PC-3 (cell line): ENCODE data around the gene ADAMTSL2. TPM values are rescaled to one million over a fixed set of nuclear protein-coding genes. Genes with fewer than 3 reads are reported as not detected.

Experiments used
- ATAC-seq: fragments of 200-7000 bp; cut with Tn5 transposase; 2 replicates; pipeline ENCODE4 v1.9.1; 2020; ENCODE audit warnings: mild to moderate bottlenecking, moderate library complexity
- BruUV-seq: library from RNA; stranded (reverse); fragments of 400-500 nt; replicated peaks from 2 replicates; lab custom pipeline; 2021; lab: Mats Ljungman, UMichigan
- CTCF ChIA-PET: fragments of 300-600 bp; sonication (Branson Sonifier 250); formaldehyde crosslinking; loops from one replicate; lab custom pipeline; 2022; ENCODE audit warnings: antibody characterized with exemption; lab: Charles Lee
- POLR2A ChIA-PET: fragments of 300-600 bp; sonication (Branson Sonifier 250); formaldehyde crosslinking; loops from one replicate; lab custom pipeline; 2022; ENCODE audit warnings: antibody characterized with exemption; ENCODE audit not compliant: unreplicated experiment; lab: Charles Lee
- DNase-seq: peaks from one replicate; pipeline ENCODE4 v3.0.0-alpha.2; 2015
- H2AFZ ChIP-seq: fragments of 300-600 bp; sonication (generic); 2 replicates; pipeline ENCODE4 v1.6.0; 2016; ENCODE audit warnings: antibody characterized with exemption, low read length
- H3F3A ChIP-seq: fragments of 300-600 bp; sonication (generic); one replicate; pipeline ENCODE4 v1.6.0; 2017; ENCODE audit warnings: antibody characterized with exemption, low read length, control low read depth, mild to moderate bottlenecking; ENCODE audit not compliant: unreplicated experiment
- H3K27ac ChIP-seq: fragments of 300-600 bp; sonication (generic); 2 replicates; pipeline ENCODE4 v1.5.1; 2016; ENCODE audit warnings: mild to moderate bottlenecking, low read length
- H3K27me3 ChIP-seq: fragments of 300-600 bp; sonication (generic); 2 replicates; pipeline ENCODE4 v1.6.1; 2016; ENCODE audit warnings: low read length, mixed read lengths
- H3K36me3 ChIP-seq: fragments of 300-600 bp; sonication (generic); 2 replicates; pipeline ENCODE4 v1.6.1; 2016; ENCODE audit warnings: low read depth, mixed run types, low read length, mixed read lengths
- H3K4me1 ChIP-seq: fragments of 300-600 bp; sonication (generic); 2 replicates; pipeline ENCODE4 v1.5.1; 2016; ENCODE audit warnings: low read length; ENCODE audit not compliant: insufficient read depth
- H3K4me2 ChIP-seq: fragments of 300-600 bp; sonication (generic); 2 replicates; pipeline ENCODE4 v1.6.0; 2016; ENCODE audit warnings: low read length
- H3K4me3 ChIP-seq: fragments of 300-600 bp; sonication (generic); 2 replicates; pipeline ENCODE4 v1.5.1; 2016; ENCODE audit warnings: mild to moderate bottlenecking, low read length, mixed read lengths
- H3K79me2 ChIP-seq: fragments of 300-600 bp; sonication (generic); 2 replicates; pipeline ENCODE4 v1.6.1; 2017; ENCODE audit warnings: low read length, mixed read lengths
- H3K9ac ChIP-seq: fragments of 300-600 bp; sonication (generic); 2 replicates; pipeline ENCODE4 v1.6.0; 2016; ENCODE audit warnings: mild to moderate bottlenecking, low read length
- H3K9me2 ChIP-seq: fragments of 300-600 bp; sonication (generic); replicated peaks from 2 replicates; pipeline ENCODE4 v1.6.1; 2016; ENCODE audit warnings: mixed run types, low read length, mixed read lengths
- H3K9me3 ChIP-seq: fragments of 300-600 bp; sonication (generic); 2 replicates; pipeline ENCODE4 v1.6.1; 2016; ENCODE audit warnings: low read length, mixed read lengths
- H4K20me1 ChIP-seq: fragments of 300-600 bp; sonication (generic); 2 replicates; pipeline ENCODE4 v1.6.1; 2016; ENCODE audit warnings: low read length, mixed read lengths
- CTCF ChIP-seq: fragments of 300-600 bp; sonication (generic); conservative IDR thresholded peaks from 2 replicates; pipeline ENCODE4 v1.5.1; 2017; ENCODE audit warnings: antibody characterized with exemption, low read depth, mild to moderate bottlenecking, low read length
- EZH2 ChIP-seq: fragments of 300-600 bp; sonication (generic); IDR thresholded peaks from one replicate; pipeline ENCODE4 v1.6.1; 2017; ENCODE audit warnings: antibody characterized with exemption, mild to moderate bottlenecking, low read length; ENCODE audit not compliant: unreplicated experiment
- EZH2phosphoT487 ChIP-seq: fragments of 300-600 bp; sonication (generic); IDR thresholded peaks from 2 replicates; pipeline ENCODE4 v1.6.1; 2018; ENCODE audit warnings: mild to moderate bottlenecking, antibody characterized with exemption, low read length, borderline replicate concordance
- intact Hi-C: fragments of 100-400 bp; cut with micrococcal nuclease; formaldehyde crosslinking; loops from 2 replicates; pipeline ENCODE4 v1.9.0; 2023
- total RNA-seq: library from RNA; depleted of rRNA; stranded (reverse); fragments of >200 nt; gene quantifications from 2 replicates; pipeline ENCODE4 v1.2.3, GENCODE V29; 2014

ADAMTSL2 gene
- total RNA-seq, 1 experiment from 2014 or later: not detected

DNA sequence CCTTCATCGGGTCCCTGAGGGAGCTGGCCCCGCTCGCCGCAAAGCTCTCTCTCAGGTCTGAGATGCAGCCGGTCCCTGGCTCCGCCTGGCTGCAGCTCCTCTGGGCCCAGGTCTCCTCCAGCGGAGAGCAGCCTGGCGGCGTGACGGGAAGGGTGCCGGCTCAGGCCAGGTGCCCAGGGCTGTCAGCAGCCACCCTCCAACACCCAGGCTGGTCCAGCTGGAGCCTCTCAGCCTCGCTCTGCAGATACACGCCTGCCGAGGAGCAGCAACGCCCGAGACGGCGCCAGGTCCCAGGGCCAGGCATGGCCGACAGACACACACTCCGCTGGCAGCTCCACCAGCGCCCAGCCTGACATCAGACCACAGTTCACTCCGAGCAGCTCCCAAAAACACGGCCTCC is 49.1 kb downstream of the ADAMTSL2 start:
- no peak for TF ChIP-seq EZH2phosphoT487
- no peak for TF ChIP-seq CTCF
- no peak for TF ChIP-seq EZH2
- ATAC-seq: no peak
- H3K79me2 ChIP-seq: no peaks in the 10 kb centered on the region
- no peak overlapping the region for H3K4me2 ChIP-seq
- no peak overlapping the region for H3K9ac ChIP-seq
- POLR2A ChIA-PET: no interaction called here
- no peaks in the 10 kb centered on the region for H3K4me1 ChIP-seq
- H3K27me3 ChIP-seq: peaks cover 34% of the 10 kb centered on the region
- no peak for DNase-seq
- H3K4me3 ChIP-seq: no peak overlapping the region
- H3K9me2 ChIP-seq: no peaks in the 10 kb centered on the region
- intact Hi-C loops: no loop called here
- no TSS peak for BruUV-seq
- H3F3A ChIP-seq: no peaks in the 10 kb centered on the region
- H4K20me1 ChIP-seq: no peaks in the 10 kb centered on the region
- H3K27ac ChIP-seq: no peak overlapping the region
- CTCF ChIA-PET: no interaction called here
- H3K9me3 ChIP-seq: no peaks in the 10 kb centered on the region
- no peaks in the 10 kb centered on the region for H3K36me3 ChIP-seq
- no peak overlapping the region for H2AFZ ChIP-seq

DNA sequence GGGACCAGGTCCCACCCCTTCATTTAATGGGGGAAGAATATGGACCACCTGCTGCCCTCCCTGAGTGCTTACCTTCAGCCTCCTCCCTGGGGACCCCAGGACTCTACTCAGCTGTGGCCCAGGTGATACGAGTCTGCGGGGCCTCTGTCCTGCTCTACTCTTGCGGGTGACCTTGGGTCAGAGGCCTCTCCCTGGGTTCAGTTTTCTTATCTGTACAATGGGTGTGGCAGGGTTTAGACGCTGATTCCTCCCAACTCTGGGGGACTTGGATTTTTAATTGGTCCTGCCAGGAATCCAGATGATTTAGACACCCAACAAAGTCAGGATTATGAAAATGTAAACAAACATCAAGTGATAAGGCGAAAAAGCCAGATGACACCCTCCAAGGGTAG is 49.7 kb downstream of the ADAMTSL2 start:
- Histone ChIP-seq H4K20me1 (no peaks in the 10 kb centered on the region), H3K4me1 (no peaks in the 10 kb centered on the region), H3K9me2 (no peaks in the 10 kb centered on the region), H3K9ac (no peak overlapping the region), H3K9me3 (no peaks in the 10 kb centered on the region), H3K4me2 (no peak overlapping the region), H3K36me3 (no peaks in the 10 kb centered on the region), H3K79me2 (no peaks in the 10 kb centered on the region), H3K27me3 (peaks cover 34% of the 10 kb centered on the region), H3K27ac (no peak overlapping the region), H2AFZ (no peak overlapping the region), H3F3A (no peaks in the 10 kb centered on the region), H3K4me3 (no peak overlapping the region)
- ATAC-seq: no peak
- CTCF ChIA-PET: no interaction called here
- intact Hi-C loops: no loop called here
- BruUV-seq: no TSS peak
- no peak for DNase-seq
- TF ChIP-seq EZH2phosphoT487 (no peak), CTCF (no peak), EZH2 (no peak)
- POLR2A ChIA-PET: no interaction called here

DNA sequence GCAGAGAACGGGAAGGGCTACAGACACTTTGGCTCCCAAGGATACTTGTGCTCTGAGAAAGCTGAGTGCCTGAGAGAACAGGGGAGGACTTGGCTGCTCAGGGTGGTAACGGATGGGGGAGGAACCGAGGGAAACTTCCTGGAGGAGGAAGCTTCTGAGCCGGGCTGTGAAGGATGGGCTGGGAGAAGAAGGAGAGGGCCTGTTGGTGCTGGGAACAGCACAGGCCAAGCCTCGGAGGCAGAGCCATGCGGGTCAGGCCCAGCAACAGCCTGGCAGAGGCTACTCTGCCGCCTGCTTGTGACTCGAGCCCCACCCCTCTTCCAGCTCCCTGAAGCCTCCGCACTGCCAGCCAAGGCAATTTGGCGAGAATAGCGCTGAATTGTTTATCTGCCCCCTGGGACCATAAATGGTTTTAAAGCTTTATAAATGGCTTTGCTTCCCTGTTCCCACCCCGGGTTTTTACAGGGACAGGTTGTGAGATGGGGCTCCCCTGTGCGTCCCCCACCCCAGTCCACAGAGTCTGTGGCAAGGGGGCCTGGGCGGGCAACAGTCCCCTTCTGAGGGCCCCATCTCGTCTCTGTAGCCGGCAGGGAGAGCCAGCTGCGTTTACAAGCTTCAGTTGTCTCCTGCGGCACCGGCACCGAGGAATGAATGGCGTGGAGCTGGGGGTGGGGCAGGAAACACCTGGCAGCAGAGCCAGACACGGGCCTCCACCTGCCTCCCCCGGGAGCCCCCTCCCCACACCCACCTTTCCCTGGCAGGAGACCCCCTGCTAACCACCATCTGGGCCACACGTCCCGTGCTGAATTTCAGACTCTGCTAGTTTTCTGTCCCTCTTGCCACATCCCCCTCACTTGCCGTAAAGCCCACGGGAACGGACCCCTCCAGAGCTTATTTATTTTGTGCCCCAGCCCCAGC is 50.3 kb downstream of the ADAMTSL2 start:
- Histone ChIP-seq H3K9ac (no peak overlapping the region), H3K27me3 (peaks cover 34% of the 10 kb centered on the region), H2AFZ (no peak overlapping the region), H3K4me2 (no peak overlapping the region), H3K36me3 (no peaks in the 10 kb centered on the region), H3K4me1 (no peaks in the 10 kb centered on the region), H3K4me3 (no peak overlapping the region), H3K9me2 (no peaks in the 10 kb centered on the region), H3K27ac (no peak overlapping the region), H3K79me2 (no peaks in the 10 kb centered on the region), H3K9me3 (no peaks in the 10 kb centered on the region), H4K20me1 (no peaks in the 10 kb centered on the region), H3F3A (no peaks in the 10 kb centered on the region)
- BruUV-seq: no TSS peak
- ChIA-PET CTCF (no interaction called here), POLR2A (no interaction called here)
- ATAC-seq (no peak), DNase-seq (no peak)
- TF ChIP-seq CTCF (no peak), EZH2 (no peak), EZH2phosphoT487 (no peak)
- intact Hi-C loops: no loop called here
